NCI-H187 treated with DMSO at 0.1 percent for 48 hours (cell line): ENCODE results near the gene PEA15.

Experiments
- DNase-seq: peaks from one replicate; lab custom pipeline; 2025; lab: John Stamatoyannopoulos, UW

PEA15 gene

DNA sequence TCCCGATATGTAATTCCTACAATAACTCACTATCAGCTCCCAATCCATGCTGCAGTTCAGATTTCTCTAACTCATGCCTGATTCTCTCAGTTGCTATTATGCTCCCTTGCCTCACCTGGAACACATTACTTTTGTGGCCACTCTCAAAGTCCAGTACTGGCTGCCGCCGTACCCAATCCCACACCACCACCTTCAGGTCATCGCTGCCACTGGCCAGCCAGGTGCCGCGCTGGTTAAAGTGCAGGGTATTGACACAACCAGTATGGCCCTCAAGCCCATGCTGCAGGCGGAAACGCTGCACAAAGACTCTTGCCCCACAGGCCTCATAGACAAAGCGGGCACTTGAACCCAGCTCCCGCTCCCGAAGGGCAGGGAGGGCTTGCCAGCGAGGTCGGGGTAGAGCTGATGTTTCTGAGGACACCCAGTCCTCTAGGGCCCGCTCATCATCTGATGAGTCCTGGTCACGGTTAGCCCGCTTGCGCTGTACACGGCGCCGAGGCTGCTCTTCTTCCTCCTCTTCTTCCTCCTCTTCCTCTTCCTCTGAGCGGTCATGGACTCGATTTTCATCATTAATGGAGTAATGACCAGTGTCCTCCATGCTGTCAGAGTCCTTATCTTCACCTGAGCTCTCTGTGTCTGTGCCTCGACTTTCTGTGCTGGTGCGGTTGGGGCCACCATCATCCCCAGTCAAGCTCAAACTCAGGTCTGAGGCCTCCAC is 34.6 kb downstream of the PEA15 start:
- DNase-seq, result no peak

DNA sequence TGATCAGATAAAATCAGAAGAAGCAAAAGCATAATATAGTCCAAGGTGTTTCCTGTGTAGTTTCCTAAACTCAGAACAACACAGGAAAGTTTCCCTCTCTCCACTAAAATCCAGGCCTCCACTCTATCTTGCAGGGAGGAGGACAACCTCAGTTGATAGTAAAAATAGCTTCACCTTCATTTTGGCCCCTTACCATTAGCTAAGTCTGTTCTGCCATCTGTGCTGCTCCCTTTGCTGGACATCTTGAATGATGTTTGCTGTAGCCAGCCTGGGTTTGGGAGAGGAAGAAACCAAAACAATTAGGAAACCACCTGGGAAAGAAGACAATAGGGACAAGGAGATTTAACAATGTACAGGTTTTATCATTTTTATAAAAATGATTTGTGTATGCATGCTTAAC is 38.6 kb downstream of the PEA15 start:
- no peak for DNase-seq

DNA sequence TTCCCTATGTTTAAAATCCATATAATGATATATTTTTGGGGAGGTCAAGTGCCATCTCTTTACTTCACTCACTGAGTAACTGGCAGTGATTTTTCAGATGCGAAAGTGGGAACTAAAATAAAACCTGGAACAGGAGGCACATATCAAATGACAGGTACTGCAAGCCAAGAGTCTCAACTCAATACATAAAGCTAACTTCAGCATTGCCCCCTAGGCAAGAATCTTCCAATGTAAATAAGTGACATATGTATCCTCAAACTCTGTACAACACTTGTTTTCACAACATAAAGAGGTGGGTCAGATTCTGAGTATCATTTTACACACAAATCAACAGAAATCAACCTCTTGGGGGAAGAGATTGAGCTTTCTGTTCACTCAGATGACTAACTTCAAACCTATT is 39.0 kb downstream of the PEA15 start:
- DNase-seq, result no peak

DNA sequence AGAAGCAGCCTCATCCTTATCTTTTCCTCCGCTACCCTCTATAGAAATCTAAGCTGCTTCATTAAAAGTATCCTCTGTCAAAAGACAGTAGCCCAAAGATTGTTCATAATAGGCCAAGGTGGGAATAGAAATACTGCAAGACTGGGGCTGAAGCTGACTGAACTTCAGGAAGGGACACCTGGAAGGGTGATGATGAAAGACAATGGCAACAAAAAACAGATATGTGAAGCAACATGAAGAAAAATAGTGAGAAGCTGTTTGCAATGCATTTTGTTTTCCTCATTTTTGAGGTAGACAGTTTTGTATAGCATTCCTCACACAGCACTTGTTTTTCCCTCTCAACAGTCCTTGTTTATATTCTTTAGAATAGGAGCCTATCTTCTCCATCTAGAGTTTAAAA is 40.2 kb downstream of the PEA15 start:
- no peak for DNase-seq

DNA sequence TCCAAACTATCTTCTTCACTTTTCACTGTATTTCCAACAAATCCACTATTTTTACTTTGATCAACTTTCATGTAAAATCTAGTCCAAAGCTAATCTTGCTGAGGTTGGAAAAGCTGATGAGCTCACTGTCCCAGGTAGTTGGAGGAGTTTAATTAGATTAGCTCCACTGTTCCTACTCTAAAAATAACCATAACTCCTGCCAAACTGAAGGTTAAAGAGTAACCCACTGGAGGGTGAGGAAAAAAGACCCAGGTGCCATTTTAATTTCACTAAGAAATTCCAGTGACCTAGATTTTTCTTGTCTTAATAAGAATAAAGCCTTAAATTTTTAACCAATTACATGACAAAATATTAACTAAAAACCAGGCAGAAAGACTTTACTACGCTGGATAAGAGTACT is 41.9 kb downstream of the PEA15 start:
- DNase-seq, result no peak

DNA sequence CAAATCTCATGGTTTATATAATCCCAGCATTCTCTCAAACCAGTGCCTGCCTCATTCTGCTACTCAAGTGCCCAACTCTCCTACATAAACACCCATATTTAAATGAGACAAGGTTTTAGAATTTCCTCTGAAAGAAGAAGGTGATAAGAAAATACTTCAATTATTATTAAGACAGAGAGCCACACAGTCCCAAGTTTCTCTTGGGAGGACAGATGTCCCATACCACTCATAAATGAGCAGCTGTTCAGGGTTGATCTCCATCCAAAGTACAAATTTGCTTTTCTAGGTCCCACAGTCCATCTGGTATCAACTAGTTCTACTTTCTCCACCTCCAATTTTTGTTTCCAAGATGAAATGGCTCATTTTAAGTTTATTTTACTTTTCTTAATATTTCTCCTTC is 45.8 kb downstream of the PEA15 start:
- DNase-seq, result no peak

DNA sequence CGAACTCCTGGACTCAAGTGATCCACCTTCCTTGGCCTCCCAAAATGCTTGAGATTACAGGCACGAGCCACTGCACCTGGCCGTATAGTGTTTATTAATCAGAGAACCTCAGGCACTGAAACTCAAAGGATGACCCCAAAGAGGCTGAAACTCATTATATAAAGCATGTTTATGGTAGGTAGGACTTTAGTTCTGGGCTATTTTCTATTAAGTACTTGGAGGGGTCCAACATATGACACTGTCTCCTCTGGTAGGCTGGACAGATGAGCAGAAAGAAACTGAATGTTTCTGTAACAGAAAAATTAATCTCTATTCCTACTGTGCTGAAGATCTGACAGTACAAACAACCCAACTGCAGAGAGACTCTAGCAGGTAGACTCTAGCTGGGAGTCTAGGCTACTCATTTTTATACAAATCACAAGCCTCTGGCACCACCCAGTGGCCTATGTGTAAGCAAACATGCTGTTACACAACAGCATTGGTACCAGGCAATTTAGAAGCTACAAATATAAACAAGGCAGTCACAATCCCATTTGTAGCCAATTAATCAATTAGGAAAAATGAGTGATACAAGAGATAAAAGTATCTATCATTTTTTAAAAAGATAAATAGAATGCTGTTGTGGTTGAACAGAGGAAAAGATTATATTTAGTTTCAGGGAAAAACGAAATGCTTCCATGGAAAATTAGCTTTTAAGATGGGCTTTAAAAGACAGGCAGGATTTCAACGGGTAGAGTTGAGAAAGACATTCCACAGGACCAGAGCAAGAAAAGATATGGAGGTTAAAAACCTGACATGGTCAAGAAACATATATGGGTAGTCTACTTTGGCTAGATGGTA is 46.7 kb downstream of the PEA15 start:
- no peak for DNase-seq

DNA sequence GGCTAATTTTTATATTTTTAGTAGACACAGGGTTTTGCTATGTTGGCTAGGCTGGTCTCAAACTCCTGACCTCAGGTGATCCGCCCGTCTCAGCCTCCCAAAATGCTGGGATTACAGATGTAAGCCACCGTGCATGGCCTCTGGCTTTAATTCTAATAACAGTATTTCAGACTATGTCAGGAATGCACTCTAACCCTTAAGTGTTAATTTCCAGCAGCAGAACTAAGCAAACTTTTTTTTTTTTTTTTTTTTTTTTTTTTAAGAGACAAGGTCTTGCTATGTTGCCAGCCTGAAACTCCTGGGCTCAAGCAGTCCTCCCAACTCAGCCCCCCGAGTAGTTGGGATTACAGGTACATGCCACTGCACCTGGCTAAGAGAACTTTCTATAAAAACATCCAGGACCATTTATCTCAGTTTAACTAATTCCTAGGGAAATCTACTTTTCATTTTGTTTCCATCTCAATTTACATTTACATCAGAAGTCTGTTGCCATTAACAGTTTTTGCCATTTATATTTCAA is 50.7 kb downstream of the PEA15 start:
- no peak for DNase-seq

DNA sequence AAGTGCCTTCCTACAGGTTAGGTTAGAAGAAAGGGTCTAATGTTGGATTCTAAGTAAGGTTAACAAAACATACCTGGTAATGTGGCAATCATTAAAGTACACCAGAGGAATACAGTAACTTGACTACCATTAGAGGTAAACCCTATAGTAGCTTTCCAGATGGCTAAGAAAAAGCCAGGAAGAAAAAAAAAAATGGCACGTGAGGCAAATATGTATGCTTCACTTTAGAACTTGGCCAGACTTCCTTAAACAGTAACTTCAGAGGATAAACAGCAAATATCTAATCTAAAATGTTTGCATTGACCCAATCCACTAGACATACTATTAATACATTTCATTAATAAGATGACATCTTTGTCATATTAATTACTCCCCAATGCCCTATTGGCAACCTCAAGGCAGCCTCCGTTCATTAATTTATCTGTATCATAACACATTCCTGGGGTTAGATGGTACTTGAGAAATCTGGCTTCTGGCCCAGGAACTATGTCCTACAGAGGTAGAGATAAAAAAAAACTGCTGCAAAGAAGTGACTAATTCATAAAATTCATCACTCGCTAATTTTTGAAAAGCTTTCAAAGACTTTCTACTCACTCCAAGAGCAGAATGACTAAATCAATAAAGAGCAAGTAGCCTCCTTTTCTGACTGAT is 51.3 kb downstream of the PEA15 start:
- no peak for DNase-seq

DNA sequence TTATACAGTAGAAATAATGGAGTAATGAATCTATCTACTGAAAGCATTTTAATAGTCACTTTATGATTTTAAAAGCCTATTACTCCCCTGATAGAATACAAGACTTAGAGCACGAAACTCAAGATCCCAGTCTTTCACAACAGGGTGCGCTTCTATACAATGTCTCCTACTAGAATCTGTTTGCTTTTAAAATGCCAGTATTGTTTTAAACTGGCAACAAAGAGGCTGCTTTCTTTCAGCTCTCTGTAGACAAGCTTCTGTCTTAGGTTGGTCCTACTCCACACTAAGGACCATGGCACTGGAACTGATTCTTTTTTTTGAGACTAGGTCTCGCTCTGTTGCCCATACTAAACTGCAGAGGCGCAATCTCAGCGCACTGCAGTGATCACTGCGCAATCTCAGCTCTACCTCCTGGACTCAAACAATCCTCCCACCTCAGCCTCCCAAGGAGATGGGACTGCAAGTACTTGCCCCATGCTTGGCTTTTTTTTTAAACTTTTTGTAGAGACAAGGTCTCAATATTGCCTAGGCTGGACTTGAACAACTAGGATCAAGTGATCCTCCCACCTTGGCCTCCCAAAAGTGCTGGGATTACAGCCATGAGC is 52.3 kb downstream of the PEA15 start:
- no peak for DNase-seq

DNA sequence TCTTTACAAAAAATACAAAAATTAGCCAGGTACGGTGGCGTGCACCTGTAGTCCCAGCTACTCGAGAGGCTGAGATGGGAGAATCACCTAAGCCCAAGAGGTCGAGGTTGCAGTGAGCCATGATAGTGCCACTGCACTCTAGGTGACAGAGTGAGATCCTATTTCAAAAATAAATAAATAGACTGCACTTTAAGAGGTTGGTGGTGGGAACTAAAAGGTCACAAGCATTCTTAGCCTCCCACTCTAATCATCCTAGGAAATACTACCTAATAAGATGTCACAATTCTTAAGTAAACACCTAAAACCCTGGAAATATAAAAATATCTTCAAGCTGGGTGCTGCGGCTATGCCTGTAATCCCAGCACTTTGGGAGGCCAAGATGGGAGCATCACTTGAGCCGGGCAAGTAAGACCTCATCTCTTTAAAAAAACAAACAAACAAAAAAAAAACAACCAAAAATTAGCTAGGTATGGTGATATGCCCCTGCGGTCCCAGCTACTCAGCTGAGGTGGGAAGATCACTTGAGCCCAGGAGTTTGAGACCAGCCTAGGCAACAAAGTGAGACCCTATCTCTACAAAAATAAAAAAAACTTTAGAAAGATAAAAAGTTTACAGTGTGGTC is 53.1 kb downstream of the PEA15 start:
- DNase-seq, result no peak

DNA sequence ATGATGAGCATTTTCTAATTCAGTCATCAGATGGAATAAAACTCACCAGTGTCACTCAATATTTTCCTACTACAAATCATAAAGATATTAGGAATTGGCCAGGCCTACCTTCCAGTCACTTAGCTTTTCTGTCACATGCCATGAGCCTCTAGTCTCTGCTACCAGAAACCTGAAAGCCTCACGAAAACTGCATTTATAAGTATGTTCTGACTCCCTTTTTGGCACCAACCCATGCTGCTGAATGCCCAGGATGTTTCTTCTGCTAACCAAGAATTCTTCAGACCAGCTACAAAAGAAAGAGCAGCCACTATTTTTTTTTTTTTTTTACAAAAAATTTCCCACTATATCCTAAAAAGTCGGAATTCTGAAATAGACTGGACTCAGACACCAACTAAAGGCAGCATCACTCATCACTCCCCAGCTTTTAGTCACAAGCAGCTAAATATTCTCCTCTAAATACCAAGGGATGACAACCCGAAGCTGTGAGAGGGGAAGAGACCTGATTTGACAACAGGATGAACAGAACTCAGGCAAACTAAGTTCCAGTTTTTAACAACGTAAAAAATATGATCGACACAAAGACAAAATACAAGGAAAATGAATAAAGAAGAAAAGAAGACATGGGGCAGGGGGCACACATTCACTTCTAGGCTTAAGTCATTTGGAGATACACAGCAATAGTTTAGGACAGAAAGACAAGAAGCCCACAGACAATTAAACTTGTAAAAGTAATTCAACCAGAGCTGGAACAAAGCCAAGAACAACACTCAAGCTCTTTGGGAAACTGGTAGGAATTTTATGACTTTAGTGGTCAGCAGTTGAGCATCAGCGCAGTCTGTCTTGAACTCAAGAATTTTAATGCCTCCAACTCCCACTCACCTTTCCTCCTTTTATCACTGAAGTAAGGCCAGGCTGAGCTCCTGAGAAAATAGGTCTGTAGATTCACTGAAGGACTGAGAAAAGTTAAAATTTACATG is 55.5 kb downstream of the PEA15 start:
- DNase-seq, result no peak

DNA sequence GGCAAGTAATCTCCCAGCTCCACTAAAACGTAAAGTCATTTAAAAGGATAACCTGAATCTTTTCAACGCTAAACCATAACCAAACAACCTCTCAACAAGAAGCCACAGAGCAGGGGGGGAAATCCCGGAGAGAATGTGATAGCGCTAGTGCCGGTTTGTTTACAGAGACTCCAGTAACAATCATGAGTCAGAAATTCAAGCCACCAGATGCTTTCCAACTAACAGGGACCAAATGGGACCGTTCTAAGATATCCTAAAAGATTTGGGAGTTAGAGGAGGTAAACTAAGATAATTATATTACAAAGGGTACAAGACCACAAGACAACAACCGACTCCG is 56.3 kb downstream of the PEA15 start:
- peak; percentile 58 for DNase-seq

DNA sequence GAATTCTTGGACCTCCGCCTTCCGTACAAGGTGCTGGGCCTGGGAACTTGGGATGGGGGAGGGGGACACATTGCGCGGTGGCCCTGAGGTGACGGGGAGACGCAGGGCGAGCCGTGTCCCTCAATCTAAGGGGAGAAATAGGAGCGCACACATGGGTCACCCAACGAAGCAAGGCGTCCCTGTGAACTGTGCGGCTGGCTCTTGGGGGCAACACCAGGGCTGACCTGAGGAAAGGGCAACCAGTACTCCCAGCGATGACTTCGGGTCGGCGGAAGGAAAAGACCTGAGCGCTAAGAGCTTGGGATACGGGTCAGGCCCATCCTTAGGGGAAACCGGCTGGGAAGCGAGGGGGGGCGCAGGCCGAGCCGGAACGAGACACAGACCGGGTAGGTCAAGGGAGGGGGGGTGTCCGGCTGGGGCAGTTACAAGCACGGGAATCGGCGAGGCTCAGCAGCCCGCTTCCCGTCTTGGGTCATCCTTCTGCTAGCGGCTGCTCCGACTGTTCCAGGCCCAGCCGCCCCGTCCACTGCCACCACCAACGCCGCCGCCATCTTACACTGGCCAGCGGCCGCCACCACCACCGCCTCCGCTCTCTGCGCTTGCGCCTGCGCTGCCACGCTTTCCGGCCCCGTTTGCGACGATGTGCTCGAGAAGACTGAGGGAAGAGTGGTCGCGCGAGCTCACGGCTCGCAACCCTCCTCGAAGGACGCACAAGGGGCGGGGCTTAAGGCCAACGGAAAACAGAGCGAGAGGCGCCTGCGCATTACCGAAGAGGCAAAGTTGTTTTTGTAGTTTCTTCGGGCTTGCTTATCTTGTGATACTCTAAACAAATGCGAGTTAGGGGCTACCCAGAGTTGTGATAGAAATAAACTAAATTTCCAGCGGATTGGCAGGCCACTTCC is 57.0 kb downstream of the PEA15 start, which contains the start of gene DCAF8:
TSS of gene DCAF8 (minus strand) at position 657 of the 902 bp plus-strand sequence. CDS start 18,541 bp downstream, outside the sequence.
- peak; percentile 98 for DNase-seq

DNA sequence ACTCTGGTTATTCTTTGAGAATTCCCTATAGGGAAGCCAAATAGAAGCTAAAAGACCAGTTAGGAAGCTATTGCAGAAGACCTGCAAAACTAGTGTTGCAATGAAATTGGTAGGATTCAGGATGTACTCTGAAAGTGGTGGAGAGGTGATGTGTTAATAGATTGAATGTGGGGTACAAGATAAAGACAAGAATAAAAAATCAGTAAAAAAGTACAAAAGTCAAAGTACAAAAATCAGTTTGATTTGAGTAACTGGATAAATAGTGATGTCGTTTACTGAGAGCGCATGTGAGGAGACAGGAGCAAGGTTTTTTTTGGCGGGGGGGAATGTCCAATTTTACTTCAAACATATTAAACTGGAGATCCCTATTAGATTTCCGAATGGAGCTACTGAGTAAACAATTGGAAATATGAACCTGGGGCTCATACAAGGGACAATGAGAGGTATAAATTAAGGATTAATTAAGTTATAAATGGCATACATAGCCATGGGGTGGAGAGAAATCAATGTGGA is 59.7 kb downstream of the PEA15 start:
- no peak for DNase-seq
